Mesendoderm (in vitro differentiated cells): ENCODE measurements around the gene C5orf15. TPM values are rescaled to one million over a fixed set of nuclear protein-coding genes. Genes with fewer than 3 reads are reported as not detected.

Experiments
- DNase-seq: peaks from one replicate; pipeline ENCODE4 v3.0.0; 2013
- H2AK5ac ChIP-seq: 2 replicates; pipeline ENCODE4 v1.6.1; 2013; ENCODE audit warnings: low read length, inconsistent platforms
- H2BK120ac ChIP-seq: 2 replicates; pipeline ENCODE4 v1.6.1; 2013; ENCODE audit warnings: low read depth, mild to moderate bottlenecking, low read length, moderate library complexity, mixed read lengths
- H2BK15ac ChIP-seq: replicated peaks from 2 replicates; pipeline ENCODE4 v1.6.1; 2013; ENCODE audit warnings: low read depth, mild to moderate bottlenecking, moderate library complexity
- H2BK5ac ChIP-seq: 2 replicates; pipeline ENCODE4 v1.6.1; 2013; ENCODE audit warnings: low read length, inconsistent platforms
- H3K18ac ChIP-seq: 2 replicates; pipeline ENCODE4 v1.6.1; 2013; ENCODE audit warnings: mild to moderate bottlenecking, low read length, mixed read lengths
- H3K23ac ChIP-seq: one replicate; pipeline ENCODE4 v1.6.1; 2013; ENCODE audit warnings: low read length
- H3K27ac ChIP-seq: 2 replicates; pipeline ENCODE4 v1.5.1; 2013; ENCODE audit warnings: low read depth, mild to moderate bottlenecking, inconsistent platforms, low read length, moderate library complexity
- H3K27me3 ChIP-seq: 2 replicates; pipeline ENCODE4 v1.6.1; 2013; ENCODE audit warnings: low read length, control low read depth, mild to moderate bottlenecking, inconsistent platforms; ENCODE audit not compliant: insufficient read depth, poor library complexity
- H3K36me3 ChIP-seq: 2 replicates; pipeline ENCODE4 v1.6.1; 2013; ENCODE audit warnings: low read length, inconsistent platforms; ENCODE audit not compliant: control insufficient read depth, insufficient read depth
- H3K4ac ChIP-seq: one replicate; pipeline ENCODE4 v1.6.1; 2013; ENCODE audit warnings: low read depth, mild to moderate bottlenecking, low read length, moderate library complexity
- H3K4me1 ChIP-seq: 2 replicates; pipeline ENCODE4 v1.6.1; 2013; ENCODE audit warnings: low read depth, low read length, inconsistent platforms; ENCODE audit not compliant: control insufficient read depth
- H3K4me2 ChIP-seq: 2 replicates; pipeline ENCODE4 v1.6.1; 2013; ENCODE audit warnings: low read length
- H3K4me3 ChIP-seq: 2 replicates; pipeline ENCODE4 v1.5.1; 2013; ENCODE audit warnings: mild to moderate bottlenecking, low read length
- H3K56ac ChIP-seq: one replicate; pipeline ENCODE4 v1.6.1; 2013; ENCODE audit warnings: low read length
- H3K79me1 ChIP-seq: 2 replicates; pipeline ENCODE4 v1.6.1; 2013; ENCODE audit warnings: low read length, inconsistent platforms
- H3K79me2 ChIP-seq: 2 replicates; pipeline ENCODE4 v1.6.1; 2013; ENCODE audit warnings: mild to moderate bottlenecking, low read length; ENCODE audit not compliant: control insufficient read depth, insufficient read depth
- H3K9ac ChIP-seq: 2 replicates; pipeline ENCODE4 v1.6.1; 2013; ENCODE audit warnings: low read length, inconsistent platforms
- H4K5ac ChIP-seq: one replicate; pipeline ENCODE4 v1.6.1; 2013; ENCODE audit warnings: low read length
- H4K8ac ChIP-seq: one replicate; pipeline ENCODE4 v1.6.1; 2013; ENCODE audit warnings: low read depth, mild to moderate bottlenecking, control low read depth, low read length, moderate library complexity
- WGBS: extraction: QIAGEN DNeasy Blood & Tissue Kit; methylation state at CpG from one replicate; pipeline ENCODE4 v1.1.7; 2013; ENCODE audit warnings: low lambda C conversion rate, missing lambda C conversion rate; ENCODE audit not compliant: insufficient coverage; ENCODE audit errors: extremely low coverage; 5-methylcytosine and 5-hydroxymethylcytosine counted together
- polyA plus RNA-seq, 2 experiments: library from polyadenylated mRNA; stranded (reverse); fragments of 200-250 nt; gene quantifications; one replicate each; pipeline ENCODE4 v1.2.3, GENCODE V29; 2013

Gene C5orf15
- 49.6 TPM for polyA plus RNA-seq (2013, experiment 1 of 2)
- 50.1 TPM for polyA plus RNA-seq (2013, experiment 2 of 2)

DNA sequence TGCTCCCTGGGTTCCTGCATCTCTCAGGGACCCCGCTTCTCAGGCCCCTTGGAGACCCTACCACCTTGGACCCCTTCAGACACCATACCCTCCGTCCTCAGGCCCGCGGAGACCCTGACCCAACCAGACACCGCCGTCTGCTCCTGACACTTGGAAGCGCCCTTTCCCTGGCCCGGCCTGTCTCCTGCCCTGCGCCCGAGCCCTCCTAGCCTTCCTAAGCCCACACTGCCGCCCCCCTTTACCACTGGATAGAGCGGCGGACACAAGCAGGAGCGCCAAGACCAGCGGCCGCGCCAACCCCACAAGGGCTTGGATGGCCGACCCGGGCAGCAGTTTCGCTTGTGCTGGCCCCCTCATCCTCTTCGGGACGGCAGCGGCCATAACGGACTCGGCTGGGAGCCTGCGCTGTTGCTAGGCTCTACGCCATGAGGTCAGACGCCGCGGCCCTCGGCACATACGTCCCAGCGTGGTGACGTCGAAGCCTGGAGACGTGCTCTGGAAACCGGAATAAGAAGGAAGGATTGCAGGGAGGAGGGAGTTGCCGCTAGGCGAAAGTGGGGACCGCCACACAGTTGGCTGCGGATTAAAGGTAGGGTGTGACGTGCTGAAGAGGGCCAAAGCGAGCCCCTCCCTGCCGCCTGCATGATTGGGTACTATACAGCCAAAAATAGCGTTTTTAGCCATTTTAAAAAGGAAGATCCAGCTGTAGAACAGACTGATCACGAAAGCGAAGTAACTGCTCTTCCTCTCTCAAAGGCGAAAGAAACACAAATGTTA, at the start of gene C5orf15:
Gene C5orf15 (minus strand): TSS at position 422 of the 777 bp plus-strand sequence. CDS start 41 bp downstream, at position 381.
- Histone ChIP-seq H3K27ac (no peak within 1 kb of the TSS), H3K4me1 (no peaks in the 10 kb centered on the region), H2AK5ac (no peak within 1 kb of the TSS), H3K9ac (peak within 1 kb of the TSS; percentile 77), H2BK15ac (no peak within 1 kb of the TSS), H3K4me2 (peak within 1 kb of the TSS; percentile 78), H3K4me3 (peak within 1 kb of the TSS; percentile 86), H2BK5ac (no peak within 1 kb of the TSS), H3K23ac (no peak within 1 kb of the TSS), H3K18ac (no peak within 1 kb of the TSS), H3K56ac (peak within 1 kb of the TSS; percentile 84), H3K4ac (no peak within 1 kb of the TSS), H3K27me3 (no peaks in the 10 kb centered on the region), H3K36me3 (peaks cover 2% of the 10 kb centered on the region), H4K5ac (no peak within 1 kb of the TSS), H3K79me1 (peaks cover 11% of the 10 kb centered on the region), H4K8ac (peak within 1 kb of the TSS; percentile 69), H2BK120ac (no peak within 1 kb of the TSS), H3K79me2 (peaks cover 9% of the 10 kb centered on the region)
- DNase-seq: peak; percentile 99
- no CpG with 5 or more reads among the region's 48 CpGs for WGBS

DNA sequence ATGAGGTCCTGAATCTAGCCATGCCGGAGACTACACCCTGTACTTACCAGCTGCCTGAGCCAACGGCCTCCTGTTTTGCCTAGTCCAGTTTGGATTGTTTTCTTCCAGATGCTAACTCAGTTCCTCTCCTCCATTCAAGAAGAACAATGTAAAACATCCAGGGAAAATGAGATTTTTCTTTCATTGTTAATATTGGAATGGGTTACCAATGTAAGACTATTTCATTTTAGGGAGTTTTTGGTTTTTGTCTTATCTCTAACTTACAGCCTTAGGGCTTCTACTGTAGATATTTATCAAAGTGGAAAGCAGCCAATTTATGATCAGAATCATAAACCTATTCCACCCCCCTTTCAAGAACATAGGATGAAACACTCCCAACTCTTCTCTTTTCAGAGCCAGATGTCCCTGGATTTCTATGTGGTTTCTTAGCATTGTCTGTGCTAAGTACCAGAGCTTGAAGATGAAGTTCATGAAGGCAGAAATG, 39.9 kb upstream of the C5orf15 start:
- no peak overlapping the region for H3K4me3 ChIP-seq
- no peak overlapping the region for H3K9ac ChIP-seq
- no peak overlapping the region for H3K4me2 ChIP-seq
- H2BK15ac ChIP-seq: no peak overlapping the region
- H3K79me1 ChIP-seq: no peaks in the 10 kb centered on the region
- H2BK5ac ChIP-seq: no peak overlapping the region
- H3K4me1 ChIP-seq: peaks cover 3% of the 10 kb centered on the region
- H3K27me3 ChIP-seq: no peaks in the 10 kb centered on the region
- no CpG with 5 or more reads among the region's 2 CpGs for WGBS
- H3K79me2 ChIP-seq: peaks cover 14% of the 10 kb centered on the region
- no peak overlapping the region for H3K18ac ChIP-seq
- no peak overlapping the region for H3K27ac ChIP-seq
- no peaks in the 10 kb centered on the region for H3K36me3 ChIP-seq
- H3K56ac ChIP-seq: no peak overlapping the region
- DNase-seq: no peak
- no peak overlapping the region for H4K8ac ChIP-seq
- no peak overlapping the region for H3K23ac ChIP-seq
- no peak overlapping the region for H2BK120ac ChIP-seq
- no peak overlapping the region for H3K4ac ChIP-seq
- no peak overlapping the region for H2AK5ac ChIP-seq
- H4K5ac ChIP-seq: peak overlapping the region; percentile 95

DNA sequence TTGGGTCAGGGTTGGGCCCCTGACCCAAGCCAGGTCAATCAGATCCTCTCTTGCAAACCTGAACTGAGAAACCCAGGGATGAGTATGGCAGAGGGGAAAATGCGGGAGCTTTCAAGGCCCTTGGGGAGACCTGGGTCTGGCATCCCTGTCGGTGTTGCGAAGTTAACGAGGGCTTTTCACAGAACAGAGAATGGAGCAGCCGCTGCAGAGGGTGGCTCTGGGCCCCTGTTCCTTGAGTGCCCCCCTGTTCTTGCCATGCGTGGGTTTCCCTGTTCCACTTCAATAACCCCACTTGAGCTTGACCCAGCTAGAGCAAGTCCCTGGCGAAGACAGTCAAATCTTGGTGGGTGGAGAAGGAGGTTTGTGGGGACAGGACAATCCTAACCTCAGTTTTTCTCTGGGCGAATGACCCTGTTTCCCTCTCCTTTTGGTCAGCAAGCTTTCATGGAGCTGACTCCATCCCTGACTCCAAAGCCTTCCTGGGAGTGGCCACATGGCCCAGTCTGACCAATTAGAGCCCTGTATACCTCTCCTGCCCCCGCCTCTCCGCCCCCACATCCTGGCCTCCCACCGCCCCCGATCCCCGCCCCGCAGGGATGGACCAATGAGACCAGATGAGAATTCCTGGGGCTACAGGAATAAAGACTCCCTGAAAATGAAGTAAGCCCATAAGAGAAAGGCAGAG, 39.3 kb upstream of the C5orf15 start:
- Histone ChIP-seq H3K4me1 (peaks cover 8% of the 10 kb centered on the region), H3K18ac (no peak overlapping the region), H2AK5ac (no peak overlapping the region), H3K9ac (no peak overlapping the region), H3K27me3 (no peaks in the 10 kb centered on the region), H3K4me3 (no peak overlapping the region), H2BK120ac (no peak overlapping the region), H3K36me3 (no peaks in the 10 kb centered on the region), H3K4me2 (no peak overlapping the region), H4K5ac (peak overlapping the region; percentile 95), H4K8ac (no peak overlapping the region), H3K4ac (no peak overlapping the region), H3K23ac (no peak overlapping the region), H3K27ac (no peak overlapping the region), H3K79me2 (peaks cover 20% of the 10 kb centered on the region), H2BK5ac (no peak overlapping the region), H2BK15ac (no peak overlapping the region), H3K79me1 (no peaks in the 10 kb centered on the region), H3K56ac (peak overlapping the region; percentile 65)
- WGBS: no CpG with 5 or more reads among the region's 14 CpGs
- DNase-seq: peak; percentile 74

DNA sequence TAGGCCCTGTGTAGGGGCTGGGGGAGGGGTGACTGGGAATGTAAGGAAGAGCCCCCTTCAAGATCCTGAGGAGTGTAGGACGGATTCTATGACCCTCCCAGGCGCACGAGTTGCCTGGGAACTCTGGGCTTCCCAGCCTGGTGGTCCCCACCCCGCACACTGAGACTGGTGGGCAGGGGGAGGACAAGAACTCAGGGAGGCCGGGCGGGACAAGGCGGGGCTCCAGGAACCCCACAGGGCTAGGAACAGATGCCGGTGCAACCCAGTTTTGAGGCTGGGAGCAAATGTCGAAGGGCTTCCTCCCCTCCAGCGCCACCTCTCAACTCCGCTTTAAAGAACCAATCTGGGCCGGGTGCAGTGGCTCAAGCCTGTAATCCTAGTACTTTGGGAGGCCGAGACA, 37.7 kb upstream of the C5orf15 start:
- Histone ChIP-seq H3K18ac (peak overlapping the region; percentile 21), H4K8ac (no peak overlapping the region), H3K79me2 (peaks cover 36% of the 10 kb centered on the region), H4K5ac (no peak overlapping the region), H3K27ac (peak overlapping the region; percentile 97), H3K36me3 (peaks cover 3% of the 10 kb centered on the region), H2AK5ac (no peak overlapping the region), H3K79me1 (no peaks in the 10 kb centered on the region), H3K23ac (no peak overlapping the region), H3K4me2 (peak overlapping the region; percentile 90), H3K4ac (no peak overlapping the region), H3K9ac (peak overlapping the region; percentile 98), H2BK15ac (no peak overlapping the region), H3K27me3 (no peaks in the 10 kb centered on the region), H3K4me3 (no peak overlapping the region), H3K56ac (peak overlapping the region; percentile 83), H3K4me1 (peaks cover 13% of the 10 kb centered on the region), H2BK120ac (no peak overlapping the region), H2BK5ac (no peak overlapping the region)
- no CpG with 5 or more reads among the region's 13 CpGs for WGBS
- peak; percentile 48 for DNase-seq

DNA sequence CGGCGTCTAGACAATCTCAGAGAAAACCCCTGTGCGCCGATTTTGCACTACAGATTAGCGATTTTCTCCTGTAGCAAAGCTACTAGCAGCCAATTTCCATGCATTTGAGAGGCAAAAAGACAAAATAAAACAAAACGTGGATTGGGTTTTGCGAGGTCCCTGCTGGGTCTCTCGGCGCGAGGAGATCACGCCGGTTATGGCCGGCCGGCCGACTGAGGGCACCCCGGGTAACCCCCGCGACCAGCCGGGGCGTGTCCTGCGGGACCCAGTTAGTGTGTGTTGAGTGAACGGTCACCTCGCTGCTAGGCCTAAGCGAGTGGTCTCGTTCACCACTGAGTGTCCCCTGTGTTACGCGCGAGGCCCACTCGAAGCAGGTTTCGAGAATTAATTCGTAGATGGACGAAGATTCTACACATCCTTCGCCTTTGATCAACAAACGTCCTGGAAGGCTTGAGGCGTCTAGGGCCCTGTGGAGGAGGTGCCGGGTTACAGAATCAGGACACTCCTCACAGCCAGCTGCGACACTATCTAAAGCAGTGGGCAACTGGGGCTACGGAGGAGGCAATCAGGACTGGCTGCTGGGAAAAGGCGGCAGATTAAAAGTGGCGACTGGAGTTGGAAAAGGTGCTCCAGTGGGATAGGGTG, 37.1 kb upstream of the C5orf15 start:
- Histone ChIP-seq H3K23ac (no peak overlapping the region), H3K4me2 (peak overlapping the region; percentile 90), H3K4me3 (peak overlapping the region; percentile 91), H3K4me1 (peaks cover 15% of the 10 kb centered on the region), H2BK120ac (peak overlapping the region; percentile 0), H4K5ac (no peak overlapping the region), H3K36me3 (peaks cover 3% of the 10 kb centered on the region), H3K18ac (peak overlapping the region; percentile 97), H2AK5ac (no peak overlapping the region), H3K4ac (peak overlapping the region; percentile 99), H3K56ac (peak overlapping the region; percentile 83), H3K9ac (peak overlapping the region; percentile 98), H4K8ac (no peak overlapping the region), H2BK5ac (peak overlapping the region; percentile 3), H2BK15ac (no peak overlapping the region), H3K79me1 (peaks cover 1% of the 10 kb centered on the region), H3K27ac (peak overlapping the region; percentile 97), H3K27me3 (no peaks in the 10 kb centered on the region), H3K79me2 (peaks cover 42% of the 10 kb centered on the region)
- no CpG with 5 or more reads among the region's 40 CpGs for WGBS
- peak; percentile 89 for DNase-seq
